HFF-Myc (cell line): Measurements from ENCODE around the gene OTULINL.

Source experiments
- DNase-seq: peaks from one replicate; pipeline ENCODE4 v3.0.0-alpha.2; 2011; ENCODE audit warnings: low read depth; ENCODE audit errors: extremely low read depth
- H3K4me3 ChIP-seq: replicated peaks from 2 replicates; pipeline ENCODE4 v1.5.1; 2011; ENCODE audit warnings: low read depth, mild to moderate bottlenecking, control low read depth, low read length
- TF ChIP-seq, protein P1 (sequence below): IDR thresholded peaks from 2 replicates; pipeline ENCODE4 v1.5.1; 2012; ENCODE audit warnings: mild to moderate bottlenecking, low read depth, low read length, control low read depth; ENCODE audit errors: missing control alignments

The OTULINL gene

GRCh38 chr5:14640765-14641164 lies 59.2 kb downstream of the OTULINL start:
- no peak for DNase-seq
- no peak overlapping the region for H3K4me3 ChIP-seq
- TF ChIP-seq, protein P1, sequence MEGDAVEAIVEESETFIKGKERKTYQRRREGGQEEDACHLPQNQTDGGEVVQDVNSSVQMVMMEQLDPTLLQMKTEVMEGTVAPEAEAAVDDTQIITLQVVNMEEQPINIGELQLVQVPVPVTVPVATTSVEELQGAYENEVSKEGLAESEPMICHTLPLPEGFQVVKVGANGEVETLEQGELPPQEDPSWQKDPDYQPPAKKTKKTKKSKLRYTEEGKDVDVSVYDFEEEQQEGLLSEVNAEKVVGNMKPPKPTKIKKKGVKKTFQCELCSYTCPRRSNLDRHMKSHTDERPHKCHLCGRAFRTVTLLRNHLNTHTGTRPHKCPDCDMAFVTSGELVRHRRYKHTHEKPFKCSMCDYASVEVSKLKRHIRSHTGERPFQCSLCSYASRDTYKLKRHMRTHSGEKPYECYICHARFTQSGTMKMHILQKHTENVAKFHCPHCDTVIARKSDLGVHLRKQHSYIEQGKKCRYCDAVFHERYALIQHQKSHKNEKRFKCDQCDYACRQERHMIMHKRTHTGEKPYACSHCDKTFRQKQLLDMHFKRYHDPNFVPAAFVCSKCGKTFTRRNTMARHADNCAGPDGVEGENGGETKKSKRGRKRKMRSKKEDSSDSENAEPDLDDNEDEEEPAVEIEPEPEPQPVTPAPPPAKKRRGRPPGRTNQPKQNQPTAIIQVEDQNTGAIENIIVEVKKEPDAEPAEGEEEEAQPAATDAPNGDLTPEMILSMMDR, result no peak

DNA sequence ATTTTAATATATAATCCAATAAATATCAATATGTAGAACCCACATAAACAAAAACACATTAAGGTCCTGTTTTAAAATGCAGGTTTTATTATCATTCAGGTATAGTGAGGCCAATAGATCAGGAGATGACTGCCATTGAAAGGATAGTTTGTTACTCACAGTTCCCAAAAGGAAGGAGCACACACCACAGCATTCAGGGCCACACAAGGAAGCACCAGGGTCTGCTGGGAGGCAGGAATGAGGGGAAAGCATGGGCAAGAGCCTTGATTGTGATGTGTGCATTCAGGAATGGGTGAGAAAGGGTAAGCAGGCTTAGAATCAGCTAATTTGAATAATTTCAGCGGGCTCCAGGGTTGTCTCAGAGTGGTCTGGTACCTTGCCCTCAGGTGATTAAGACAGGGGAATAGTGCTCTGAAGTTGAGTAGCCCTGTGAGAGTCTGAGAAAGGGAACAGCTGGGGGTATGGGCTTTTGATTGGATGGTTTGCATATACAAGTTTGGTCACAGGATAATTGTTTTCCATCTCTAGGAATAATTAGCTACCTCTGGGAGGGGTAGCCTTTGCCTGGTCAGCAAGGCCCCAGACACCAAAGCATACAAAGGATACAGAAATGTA lies 63.1 kb downstream of the OTULINL start:
- TF ChIP-seq, protein P1, result no peak
- H3K4me3 ChIP-seq, result no peak overlapping the region
- no peak for DNase-seq

- no peak for DNase-seq
- TF ChIP-seq, protein P1, result no peak
- H3K4me3 ChIP-seq, result no peak overlapping the region
Measured at GRCh38 chr5:14650052-14650451, 68.5 kb downstream of the OTULINL start.

GRCh38 chr5:14655146-14655741 lies 73.7 kb downstream of the OTULINL start:
- TF ChIP-seq, protein P1, result no peak

GRCh38 chr5:14656898-14657297 lies 75.3 kb downstream of the OTULINL start:
- DNase-seq, result no peak
- TF ChIP-seq, protein P1, result no peak
- H3K4me3 ChIP-seq, result no peak overlapping the region

More at GRCh38 chr5:14655146-14655741, 73.7 kb downstream of the OTULINL start:
- H3K4me3 ChIP-seq, result no peak overlapping the region
- DNase-seq, result no peak

GRCh38 chr5:14659821-14660607 lies 78.4 kb downstream of the OTULINL start:
- no peak overlapping the region for H3K4me3 ChIP-seq
- DNase-seq, result no peak
- TF ChIP-seq, protein P1, result no peak
